ENCODE results near the gene COL4A1. TPM values are rescaled to one million over a fixed set of nuclear protein-coding genes. Genes with fewer than 3 reads are reported as not detected.

The COL4A1 gene
- polyA plus RNA-seq, 1 of the 3 experiments (the other 2 are of a cell fraction) = 30.3 TPM

DNA sequence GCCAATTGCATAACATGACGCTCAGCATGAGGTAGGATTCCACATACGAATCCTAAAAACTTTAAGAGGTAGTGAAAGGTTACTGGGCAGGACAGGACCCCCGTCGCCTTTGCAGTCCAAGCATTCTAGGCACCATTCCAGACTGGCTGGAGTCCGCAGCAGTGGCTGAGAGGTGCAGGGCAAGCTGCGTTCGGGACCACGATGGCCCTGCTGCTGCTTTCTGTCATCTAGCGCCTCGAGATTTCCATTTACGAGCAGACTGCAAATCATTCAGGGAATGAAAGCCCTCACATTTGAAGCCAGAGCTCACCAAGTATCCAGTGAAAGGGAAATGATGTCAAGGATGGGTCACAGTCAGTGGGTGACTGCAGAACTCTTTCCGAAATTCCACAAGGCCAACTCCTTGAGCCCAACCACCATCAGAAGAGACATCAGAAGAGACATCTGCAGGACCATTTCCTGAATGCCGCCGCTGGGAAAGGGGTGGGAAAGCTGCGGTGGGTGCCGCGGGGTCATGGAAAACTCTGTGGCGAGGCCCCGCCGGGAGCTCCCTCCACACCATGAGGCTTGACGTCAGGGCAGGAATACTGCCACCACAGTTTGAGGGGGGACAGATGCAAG is 88.3 kb downstream of the COL4A1 start:
- Histone ChIP-seq H3K36me3 (replicated peaks in 1 of 2; ENCODE audit: control insufficient read depth in 1 of 2, insufficient read depth in 2 of 2, low read length in 1 of 2) (peaks cover 0 to 12% of the 10 kb centered on the region in 2 experiments), H3K4me1 (ENCODE audit: control insufficient read depth in 1 of 2, insufficient read depth in 2 of 2, low read depth in 1 of 2, low read length in 1 of 2) (peaks cover 12 to 13% of the 10 kb centered on the region in 2 experiments; a peak in 2 of 4 replicates), H3K4me2 (no peak overlapping the region), H3K4me3 (ENCODE audit: low read depth in 2 of 2, low read length in 1 of 2) (no peak overlapping the region), H3K9me3 (no peaks in the 10 kb centered on the region), H3K9me2 (no peaks in the 10 kb centered on the region), H3F3A (replicated peaks; ENCODE audit: insufficient read depth) (peaks cover 34% of the 10 kb centered on the region), H3K27ac (ENCODE audit: low read depth in 2 of 2, low read length in 1 of 2) (no peak overlapping the region), H3K9ac (no peak overlapping the region), H4K20me1 (ENCODE audit: insufficient read depth) (peaks cover 35% of the 10 kb centered on the region; the same call in 1 of the 2 replicates), H2AFZ (ENCODE audit: low read depth) (no peak overlapping the region), H3K79me2 (ENCODE audit: insufficient read depth) (peaks cover 83% of the 10 kb centered on the region), H3K27me3 (ENCODE audit: insufficient read depth) (no peaks in the 10 kb centered on the region)
- no peak for DNase-seq
- TF ChIP-seq TAF1 (IDR thresholded peaks at IDR 0.05; ENCODE audit: borderline replicate concordance, low read depth, low read length) (no peak), SIN3A (IDR thresholded peaks at IDR 0.05; ENCODE audit: borderline replicate concordance, low read depth, low read length) (no peak)
- POLR2A ChIA-PET = no interaction called here
- 95% methylated on average over 14 of the region's 21 CpGs for WGBS (ENCODE audit: low lambda C conversion rate)
- CTCF ChIA-PET = interaction anchor here (0.9 to 1.2 kb wide), 2 partner anchors 192 to 194 kb away, joined by 3 to 5 read pairs; no protein-coding TSS in a partner anchor

- H3K4me3 ChIP-seq (ENCODE audit: low read depth in 2 of 2, low read length in 1 of 2) = no peak overlapping the region
- ChIA-PET CTCF (interaction anchor here (1.8 kb wide), 1 partner anchor 10 kb away, joined by 7 read pairs; no protein-coding TSS in a partner anchor), POLR2A (no interaction called here)
- peaks cover 36% of the 10 kb centered on the region; the same call in 1 of the 2 replicates for H4K20me1 ChIP-seq (ENCODE audit: insufficient read depth)
- H3K4me2 ChIP-seq = no peak overlapping the region
- peaks cover 0 to 19% of the 10 kb centered on the region in 2 experiments for H3K36me3 ChIP-seq (replicated peaks in 1 of 2; ENCODE audit: control insufficient read depth in 1 of 2, insufficient read depth in 2 of 2, low read length in 1 of 2)
- no peak overlapping the region for H3K9ac ChIP-seq
- TF ChIP-seq TEAD4 (IDR thresholded peaks at IDR 0.05; ENCODE audit: borderline replicate concordance, insufficient read depth) = no peak
- TF ChIP-seq RAD21 (IDR thresholded peaks at IDR 0.05; ENCODE audit: low read length) = no peak
- TF ChIP-seq, protein P1, sequence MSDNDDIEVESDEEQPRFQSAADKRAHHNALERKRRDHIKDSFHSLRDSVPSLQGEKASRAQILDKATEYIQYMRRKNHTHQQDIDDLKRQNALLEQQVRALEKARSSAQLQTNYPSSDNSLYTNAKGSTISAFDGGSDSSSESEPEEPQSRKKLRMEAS (IDR thresholded peaks at IDR 0.05; ENCODE audit: low read depth) = no peak
- TF ChIP-seq, protein P2, sequence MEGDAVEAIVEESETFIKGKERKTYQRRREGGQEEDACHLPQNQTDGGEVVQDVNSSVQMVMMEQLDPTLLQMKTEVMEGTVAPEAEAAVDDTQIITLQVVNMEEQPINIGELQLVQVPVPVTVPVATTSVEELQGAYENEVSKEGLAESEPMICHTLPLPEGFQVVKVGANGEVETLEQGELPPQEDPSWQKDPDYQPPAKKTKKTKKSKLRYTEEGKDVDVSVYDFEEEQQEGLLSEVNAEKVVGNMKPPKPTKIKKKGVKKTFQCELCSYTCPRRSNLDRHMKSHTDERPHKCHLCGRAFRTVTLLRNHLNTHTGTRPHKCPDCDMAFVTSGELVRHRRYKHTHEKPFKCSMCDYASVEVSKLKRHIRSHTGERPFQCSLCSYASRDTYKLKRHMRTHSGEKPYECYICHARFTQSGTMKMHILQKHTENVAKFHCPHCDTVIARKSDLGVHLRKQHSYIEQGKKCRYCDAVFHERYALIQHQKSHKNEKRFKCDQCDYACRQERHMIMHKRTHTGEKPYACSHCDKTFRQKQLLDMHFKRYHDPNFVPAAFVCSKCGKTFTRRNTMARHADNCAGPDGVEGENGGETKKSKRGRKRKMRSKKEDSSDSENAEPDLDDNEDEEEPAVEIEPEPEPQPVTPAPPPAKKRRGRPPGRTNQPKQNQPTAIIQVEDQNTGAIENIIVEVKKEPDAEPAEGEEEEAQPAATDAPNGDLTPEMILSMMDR (IDR thresholded peaks at IDR 0.05) = no peak
- TF ChIP-seq SMC3 (IDR thresholded peaks at IDR 0.05; ENCODE audit: low read depth, low read length) = no peak
- TF ChIP-seq POLR2AphosphoS5 (IDR thresholded peaks at IDR 0.05; ENCODE audit: low read depth, low read length) = no peak
- TF ChIP-seq MEF2A (IDR thresholded peaks at IDR 0.05; ENCODE audit: borderline replicate concordance, low read depth) = no peak
- TF ChIP-seq CHD2 (IDR thresholded peaks at IDR 0.05; ENCODE audit: low read length, partially characterized antibody) = no peak
- no peak for TF ChIP-seq TCF12 (IDR thresholded peaks at IDR 0.05)
- TF ChIP-seq GATA2 (CRISPR knock-in tag; IDR thresholded peaks at IDR 0.05) = no peak
- no peak for TF ChIP-seq TAF1 (IDR thresholded peaks at IDR 0.05; ENCODE audit: borderline replicate concordance, low read depth, low read length)
- no peak for TF ChIP-seq FOXM1 (IDR thresholded peaks at IDR 0.05; ENCODE audit: low read depth)
- no peak for TF ChIP-seq RXRA (IDR thresholded peaks at IDR 0.05; ENCODE audit: borderline replicate concordance, low read depth)
- no peak for TF ChIP-seq USF2 (IDR thresholded peaks at IDR 0.05; ENCODE audit: borderline replicate concordance, low read depth, low read length)
- TF ChIP-seq IRF3 (IDR thresholded peaks at IDR 0.05; ENCODE audit: low read depth, low read length) = no peak
- no peak for TF ChIP-seq YY1 (IDR thresholded peaks at IDR 0.05; ENCODE audit: low read depth)
- TF ChIP-seq, protein P3, sequence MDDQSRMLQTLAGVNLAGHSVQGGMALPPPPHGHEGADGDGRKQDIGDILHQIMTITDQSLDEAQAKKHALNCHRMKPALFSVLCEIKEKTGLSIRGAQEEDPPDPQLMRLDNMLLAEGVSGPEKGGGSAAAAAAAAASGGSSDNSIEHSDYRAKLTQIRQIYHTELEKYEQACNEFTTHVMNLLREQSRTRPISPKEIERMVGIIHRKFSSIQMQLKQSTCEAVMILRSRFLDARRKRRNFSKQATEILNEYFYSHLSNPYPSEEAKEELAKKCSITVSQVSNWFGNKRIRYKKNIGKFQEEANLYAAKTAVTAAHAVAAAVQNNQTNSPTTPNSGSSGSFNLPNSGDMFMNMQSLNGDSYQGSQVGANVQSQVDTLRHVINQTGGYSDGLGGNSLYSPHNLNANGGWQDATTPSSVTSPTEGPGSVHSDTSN (IDR thresholded peaks at IDR 0.05) = no peak
- no peak for TF ChIP-seq USF1 (IDR thresholded peaks at IDR 0.05; ENCODE audit: borderline replicate concordance, low read depth)
- TF ChIP-seq FOXJ3 (CRISPR knock-in tag; IDR thresholded peaks at IDR 0.05) = no peak
- 97% methylated on average over 2 of the region's 2 CpGs for WGBS (ENCODE audit: low lambda C conversion rate)
- no peaks in the 10 kb centered on the region for H3K9me3 ChIP-seq
- DNase-seq = no peak
- peaks cover 76% of the 10 kb centered on the region for H3K79me2 ChIP-seq (ENCODE audit: insufficient read depth)
- H3K4me1 ChIP-seq (ENCODE audit: control insufficient read depth in 1 of 2, insufficient read depth in 2 of 2, low read depth in 1 of 2, low read length in 1 of 2) = peaks cover 12 to 13% of the 10 kb centered on the region in 2 experiments; a peak in 2 of 4 replicates
- H3F3A ChIP-seq (replicated peaks; ENCODE audit: insufficient read depth) = peaks cover 27% of the 10 kb centered on the region
- no peaks in the 10 kb centered on the region for H3K9me2 ChIP-seq
- H3K27me3 ChIP-seq (ENCODE audit: insufficient read depth) = no peaks in the 10 kb centered on the region
- no peak overlapping the region for H3K27ac ChIP-seq (ENCODE audit: low read depth in 2 of 2, low read length in 1 of 2)
- no peak overlapping the region for H2AFZ ChIP-seq (ENCODE audit: low read depth)
These were observed 89.1 kb downstream of the COL4A1 start for GRCh38 chr13:110217811-110218210.
